GM18870 (cell line): Measurements from ENCODE around the gene ALG12.
"Not testable (repeated sequence)": the region's sequence is repeated elsewhere in the genome, so short reads cannot be mapped to it uniquely, and the experiment has no call there.

Experiments used
- ATAC-seq: cut with Tn5 transposase; IDR thresholded peaks from one replicate; pipeline ENCODE4 v1.9.1; 2021; ENCODE audit warnings: moderate library complexity; ENCODE audit not compliant: unreplicated experiment

The ALG12 gene

GRCh38 chr22:49947296-49947622 lies 29.0 kb upstream of the ALG12 start:
- no peak for ATAC-seq

GRCh38 chr22:49946612-49947295 lies 28.5 kb upstream of the ALG12 start:
- no peak for ATAC-seq

- not testable (repeated sequence) for ATAC-seq
These were observed 27.0 kb upstream of the ALG12 start for GRCh38 chr22:49945042-49945794.

GRCh38 chr22:49944399-49944891 lies 26.2 kb upstream of the ALG12 start:
- no peak for ATAC-seq

- no peak for ATAC-seq
These were observed 25.6 kb upstream of the ALG12 start for GRCh38 chr22:49943771-49944398.

- no peak for ATAC-seq
These were observed 25.1 kb upstream of the ALG12 start for GRCh38 chr22:49943405-49943765.

GRCh38 chr22:49942565-49943404 lies 24.5 kb upstream of the ALG12 start:
- no peak for ATAC-seq

GRCh38 chr22:49941507-49942316 lies 23.5 kb upstream of the ALG12 start:
- ATAC-seq = no peak

- ATAC-seq = no peak
These were observed 20.4 kb upstream of the ALG12 start for GRCh38 chr22:49938565-49939136.

GRCh38 chr22:49937758-49938564 lies 19.7 kb upstream of the ALG12 start:
- no peak for ATAC-seq

- ATAC-seq = no peak
These were observed 18.9 kb upstream of the ALG12 start for GRCh38 chr22:49936973-49937757.

GRCh38 chr22:49936018-49936972 lies 18.1 kb upstream of the ALG12 start:
- no peak for ATAC-seq

- no peak for ATAC-seq
These were observed 17.3 kb upstream of the ALG12 start for GRCh38 chr22:49935561-49935960.

GRCh38 chr22:49934891-49935557 lies 16.8 kb upstream of the ALG12 start:
- no peak for ATAC-seq

GRCh38 chr22:49934160-49934890 lies 16.1 kb upstream of the ALG12 start:
- ATAC-seq = no peak
